Measurements from ENCODE around the gene LBP.

DNA sequence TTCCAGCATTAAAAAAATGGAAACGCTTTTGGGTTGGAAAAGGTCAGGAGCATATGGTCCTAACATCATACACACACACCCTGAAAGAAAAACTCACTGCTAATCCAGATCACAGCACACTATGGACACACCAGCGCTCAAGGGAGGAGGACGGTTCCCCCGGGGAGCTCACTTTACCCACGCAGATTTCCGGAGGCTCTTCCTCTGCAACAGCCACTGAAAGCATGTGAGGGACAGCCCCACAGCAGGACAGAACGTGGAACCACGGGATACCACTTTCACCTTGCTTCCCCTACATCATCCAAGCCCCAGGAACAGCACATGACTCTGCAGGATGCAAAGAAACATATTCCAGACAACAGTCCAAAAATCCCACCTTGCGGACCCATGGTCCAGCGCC is 75.6 kb downstream of the LBP start:
- TF ChIP-seq POLR2A (IDR thresholded peaks at IDR 0.05; ENCODE audit: low read depth, low read length) (no peak), POLR2AphosphoS5 (IDR thresholded peaks at IDR 0.05; ENCODE audit: low read depth, low read length) (peak; percentile 56; the same call in 1 of the 2 replicates), TAF1 (IDR thresholded peaks at IDR 0.05; ENCODE audit: borderline replicate concordance, low read depth, low read length) (no peak)
